Smooth muscle cell of the brain vasculature (primary cell): ENCODE measurements around the gene PRKAR1A.

ENCODE experiments used
- DNase-seq: peaks from one replicate; pipeline ENCODE4 v3.0.0-alpha.2; 2012; ENCODE audit warnings: low read depth, low spot score

Gene PRKAR1A

DNA sequence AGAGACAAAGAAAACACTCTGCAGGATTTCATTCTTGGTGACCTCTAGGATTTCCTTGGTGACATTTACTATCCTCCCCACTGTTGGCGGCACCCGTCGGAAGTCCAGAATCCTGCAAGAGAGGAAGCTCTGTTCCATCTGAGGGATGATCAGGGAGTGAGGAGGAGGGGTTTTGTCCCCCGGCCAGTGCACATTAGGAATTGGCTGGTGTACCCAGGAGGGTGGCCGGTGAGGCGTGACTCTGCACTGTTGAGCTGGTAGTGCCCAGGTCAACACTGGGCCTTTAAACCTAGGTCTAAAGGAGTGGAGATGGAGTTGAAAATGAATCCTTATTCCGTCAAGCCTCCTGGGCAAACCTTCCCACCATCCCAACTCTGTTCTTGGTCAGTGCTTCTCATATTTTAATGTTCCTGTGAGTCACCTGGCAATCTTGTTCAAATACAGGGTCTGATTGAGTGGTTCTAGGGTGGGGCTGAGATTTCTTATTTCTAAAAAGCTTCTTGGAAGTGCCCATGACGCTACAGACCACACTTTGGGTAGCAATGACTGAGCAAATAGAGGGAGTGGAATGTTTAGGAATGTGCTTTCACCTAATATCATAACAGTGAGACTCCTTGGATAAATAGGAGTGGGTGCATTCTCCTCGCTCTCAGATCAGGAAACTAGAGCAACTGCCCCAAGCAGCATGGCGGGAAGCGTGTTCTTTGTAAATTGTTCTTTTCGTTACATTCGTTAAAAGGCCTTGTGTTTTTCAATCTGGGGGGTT, 30.7 kb downstream of the PRKAR1A start:
- no peak for DNase-seq

DNA sequence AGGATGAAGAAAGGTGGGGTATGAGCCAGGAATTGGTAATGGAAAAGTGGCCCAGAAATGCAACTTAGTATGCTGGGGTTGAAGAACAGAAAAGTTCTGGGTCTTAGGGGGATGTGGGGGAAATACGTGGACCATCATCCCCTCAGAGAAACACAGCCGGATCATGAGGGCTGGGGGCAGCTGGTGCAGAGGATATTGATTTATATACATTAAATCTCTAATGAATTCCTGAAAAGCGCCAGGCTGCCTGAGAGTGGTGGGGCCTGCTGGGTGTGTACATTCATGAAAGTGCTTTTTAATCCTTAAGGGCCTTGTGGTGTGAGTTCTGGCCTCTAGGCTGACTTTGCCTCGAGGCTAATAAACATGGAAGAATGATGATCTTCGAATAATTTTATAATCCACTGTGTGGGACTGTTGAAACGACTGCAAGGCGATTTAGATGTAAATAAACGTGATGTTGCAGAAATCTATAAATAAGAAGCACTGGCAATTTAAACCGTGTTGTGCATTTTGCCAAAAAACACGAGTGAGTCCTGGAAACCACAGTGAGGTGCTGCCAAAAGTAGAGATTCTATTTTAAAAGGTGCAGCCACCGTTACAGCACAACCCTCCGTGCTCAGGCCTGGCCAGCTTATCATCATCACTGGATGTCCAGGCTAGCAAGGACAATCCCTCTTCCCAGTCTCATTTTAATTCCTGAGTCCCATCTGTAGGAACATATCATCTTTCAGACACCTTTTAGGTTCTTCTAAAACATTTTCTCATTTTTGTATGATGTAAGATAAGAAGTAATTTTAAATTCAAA, 32.1 kb downstream of the PRKAR1A start:
- DNase-seq: no peak

- no peak for DNase-seq
These were observed 44.3 kb downstream of the PRKAR1A start for GRCh38 chr17:68556551-68556950.

DNA sequence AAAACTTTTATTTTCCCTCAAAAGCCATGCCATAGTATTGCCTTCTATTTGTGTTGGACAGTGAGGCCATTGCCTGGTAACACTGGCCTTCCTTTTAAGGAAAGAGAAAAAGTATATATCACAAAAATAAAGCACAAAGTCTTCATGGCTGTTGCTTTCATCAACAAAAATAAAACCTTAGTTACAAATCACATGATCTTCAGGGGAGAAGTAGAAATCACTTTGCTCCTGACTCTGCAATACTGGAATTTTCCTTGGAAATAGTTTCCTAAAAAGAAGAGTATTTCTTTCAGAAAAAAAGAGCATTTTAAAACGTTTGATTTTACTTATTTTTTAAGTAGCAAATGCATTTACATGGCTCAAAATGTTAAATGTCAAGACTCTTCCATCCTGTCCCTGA, 47.1 kb downstream of the PRKAR1A start:
- DNase-seq: no peak

GRCh38 chr17:68560966-68561720, 48.9 kb downstream of the PRKAR1A start:
- DNase-seq: no peak

GRCh38 chr17:68562736-68563135, 50.5 kb downstream of the PRKAR1A start:
- no peak for DNase-seq

- no peak for DNase-seq
These were observed 52.3 kb downstream of the PRKAR1A start for GRCh38 chr17:68564415-68565111.

- DNase-seq: no peak
These were observed 53.6 kb downstream of the PRKAR1A start for GRCh38 chr17:68565661-68566441.

DNA sequence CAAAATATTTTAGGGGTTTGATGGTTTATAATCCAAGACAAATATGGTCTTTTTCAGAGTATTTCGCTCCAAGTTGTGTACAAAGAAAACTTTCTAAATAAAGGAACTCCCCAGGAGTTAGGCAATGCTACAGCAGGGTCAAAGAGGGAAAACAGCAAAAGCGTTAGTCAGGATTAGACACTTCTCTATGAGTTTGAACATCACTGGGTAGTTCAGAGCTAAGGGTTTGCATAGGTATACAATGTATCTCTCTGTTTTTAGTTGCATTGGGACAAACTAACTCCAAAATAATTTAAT, 54.2 kb downstream of the PRKAR1A start:
- no peak for DNase-seq

DNA sequence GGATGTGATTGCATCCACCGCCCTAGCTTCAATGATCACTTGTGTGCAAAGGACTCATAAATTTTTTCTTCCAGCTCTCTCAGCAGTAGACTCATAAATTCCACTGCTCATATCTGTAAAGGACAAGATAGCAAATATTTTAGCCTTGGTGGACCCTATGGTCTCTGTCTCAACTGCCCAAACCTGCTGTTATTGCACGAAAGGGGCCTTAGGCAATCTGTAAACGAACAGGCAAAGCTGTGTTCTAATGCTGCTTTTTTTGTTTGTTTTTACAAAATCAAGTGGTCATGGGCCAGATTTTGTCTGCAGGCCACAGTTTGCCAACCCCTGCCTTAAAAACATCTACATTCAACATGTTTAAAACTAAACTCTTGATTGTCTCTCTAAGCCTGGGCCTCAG, 54.8 kb downstream of the PRKAR1A start:
- DNase-seq: no peak

DNA sequence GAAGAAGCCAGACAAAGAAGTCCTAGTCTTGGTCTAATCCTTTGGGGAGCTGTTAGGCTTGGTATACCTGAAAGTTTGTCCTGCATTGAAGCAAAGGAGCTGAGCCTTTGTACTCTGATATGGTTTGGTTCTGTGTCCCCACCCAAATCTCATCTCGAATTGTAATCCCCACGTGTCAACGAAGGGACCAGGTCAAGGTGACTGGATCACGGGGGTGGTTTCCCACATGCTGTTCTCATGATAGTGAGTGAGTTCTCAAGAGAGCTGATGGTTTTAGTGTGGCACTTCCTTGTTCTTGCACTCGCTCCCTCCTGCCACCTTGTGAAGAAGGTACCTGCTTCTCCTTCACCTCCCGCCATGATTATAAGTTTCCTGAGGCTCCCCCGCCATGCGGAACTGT, 55.4 kb downstream of the PRKAR1A start:
- DNase-seq: no peak

- DNase-seq: no peak
These were observed 56.4 kb downstream of the PRKAR1A start for GRCh38 chr17:68568581-68568980.

GRCh38 chr17:68569346-68569745, 57.1 kb downstream of the PRKAR1A start:
- no peak for DNase-seq

- no peak for DNase-seq
These were observed 58.3 kb downstream of the PRKAR1A start for GRCh38 chr17:68570526-68570925.

- no peak for DNase-seq
These were observed 60.1 kb downstream of the PRKAR1A start for GRCh38 chr17:68572138-68572842.

DNA sequence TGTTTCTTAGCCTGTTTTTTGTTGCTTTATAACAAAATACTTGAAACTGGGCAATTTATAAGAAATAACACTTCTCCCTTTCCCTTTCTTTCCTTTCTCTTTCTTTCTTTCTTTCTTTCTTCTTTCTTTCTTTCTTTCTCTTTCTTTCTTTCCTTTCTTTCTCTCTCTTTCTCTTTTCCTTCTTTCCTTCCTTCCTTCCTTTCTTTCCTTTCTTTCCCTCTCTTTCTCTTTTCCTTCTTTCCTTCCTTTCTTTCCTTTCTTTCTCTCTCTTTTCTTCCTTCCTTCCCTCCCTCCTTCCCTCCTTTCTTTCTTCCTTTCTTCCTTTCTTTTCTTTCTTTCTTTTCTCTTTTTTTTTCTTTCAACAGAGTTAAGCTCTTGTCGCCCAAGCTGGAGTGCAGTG, 61.1 kb downstream of the PRKAR1A start:
- DNase-seq: no peak

GRCh38 chr17:68576137-68576536, 63.9 kb downstream of the PRKAR1A start:
- no peak for DNase-seq

DNA sequence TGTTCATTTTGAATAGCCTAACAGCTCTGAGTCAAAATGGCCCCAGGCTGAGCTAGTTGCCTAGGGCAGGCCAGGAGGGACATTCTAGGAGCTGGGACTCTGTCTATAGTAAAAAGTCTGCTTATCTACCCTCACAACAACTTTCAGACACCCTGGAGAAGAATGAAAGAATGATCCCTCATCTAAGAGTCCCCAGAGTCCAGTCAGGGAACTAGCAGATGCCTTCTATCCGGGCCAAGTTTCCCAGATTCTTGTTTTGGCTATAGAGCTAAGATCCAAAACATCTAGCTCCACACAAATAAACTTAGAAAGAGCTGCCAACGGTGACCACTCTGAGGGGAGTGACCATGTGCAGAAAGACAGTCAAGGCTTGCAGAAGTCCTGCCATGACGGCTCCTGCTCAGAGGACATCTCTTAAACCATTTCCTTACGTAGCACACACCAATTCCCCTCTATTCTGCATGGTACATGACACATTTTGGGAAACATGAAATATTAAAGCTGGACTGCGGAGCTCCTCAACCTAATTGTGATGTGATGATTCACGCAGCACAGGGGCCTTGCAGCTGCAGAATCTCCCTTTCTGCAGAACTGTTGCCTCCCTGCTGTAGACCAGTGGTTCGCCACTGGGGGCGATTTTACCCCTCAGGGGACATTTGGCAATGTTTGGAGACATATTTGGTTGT, 64.7 kb downstream of the PRKAR1A start:
- no peak for DNase-seq

DNA sequence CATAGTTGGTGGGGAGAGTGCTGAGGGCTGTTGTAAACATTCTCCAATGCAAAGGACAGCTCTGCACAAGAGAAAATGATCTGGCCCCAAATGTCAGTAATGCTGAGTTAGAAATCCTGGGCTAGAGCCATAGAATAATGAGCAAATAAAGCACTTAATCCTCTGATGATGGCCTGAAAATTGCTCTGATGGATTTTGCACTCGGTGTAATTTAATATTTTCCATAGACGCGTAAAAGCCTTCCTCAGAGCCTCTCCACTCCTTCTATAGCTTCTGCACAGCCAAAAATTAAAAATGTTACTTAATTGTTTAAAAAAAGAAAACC, 65.2 kb downstream of the PRKAR1A start:
- no peak for DNase-seq

GRCh38 chr17:68578236-68578635, 66.0 kb downstream of the PRKAR1A start:
- no peak for DNase-seq
